HepG2 (cell line): ENCODE results near the gene NEURL2. TPM values are rescaled to one million over a fixed set of nuclear protein-coding genes. Genes with fewer than 3 reads are reported as not detected.

ENCODE experiments used
- ARID5B ChIP-seq: IDR thresholded peaks from 2 replicates; pipeline ENCODE4 v1.4.0; 2020; ENCODE audit warnings: mild to moderate bottlenecking, missing genetic modification reagents
- CSRNP2 ChIP-seq: sonication (generic); formaldehyde crosslinking; conservative IDR thresholded peaks from 2 replicates; pipeline ENCODE4 v1.8.0; 2022; ENCODE audit warnings: low read depth, missing genetic modification reagents
- E2F2 ChIP-seq: sonication (generic); formaldehyde crosslinking; IDR thresholded peaks from 2 replicates; pipeline ENCODE4 v1.4.0; 2020; ENCODE audit warnings: missing genetic modification reagents, borderline replicate concordance
- FOSL2 ChIP-seq: sonication (generic); formaldehyde crosslinking; IDR thresholded peaks from 2 replicates; pipeline ENCODE4 v1.4.0; 2020; ENCODE audit warnings: missing genetic modification reagents
- GZF1 ChIP-seq: sonication (generic); formaldehyde crosslinking; IDR thresholded peaks from 2 replicates; pipeline ENCODE4 v1.5.1; 2020; ENCODE audit warnings: mild to moderate bottlenecking, missing genetic modification reagents
- HDAC2 ChIP-seq: sonication (generic); formaldehyde crosslinking; IDR thresholded peaks from 2 replicates; pipeline ENCODE4 v1.4.0; 2020; ENCODE audit warnings: missing genetic modification reagents
- LCORL ChIP-seq, 2 experiments: fragments of 450-650 bp in 1 of 2; sonication (generic) in 1 of 2; formaldehyde crosslinking in 1 of 2; IDR thresholded peaks; 2 replicates each; pipeline versions ENCODE4 v1.5.0 to v1.6.1; 2017 to 2020; ENCODE audit warnings: antibody characterized with exemption in 1 of 2, missing genetic modification reagents in 1 of 2
- MYC ChIP-seq: sonication (generic); formaldehyde crosslinking; IDR thresholded peaks from 2 replicates; pipeline ENCODE4 v1.9.0; 2021; ENCODE audit warnings: missing genetic modification reagents, borderline replicate concordance
- MYPOP ChIP-seq: sonication (generic); formaldehyde crosslinking; IDR thresholded peaks from 2 replicates; pipeline ENCODE4 v1.8.1; 2023; ENCODE audit warnings: mild to moderate bottlenecking, moderate library complexity, missing genetic modification reagents
- NR2F1 ChIP-seq, 2 experiments: fragments of 450-650 bp in 1 of 2; formaldehyde crosslinking in 1 of 2; IDR thresholded peaks; 2 replicates each; pipeline versions ENCODE4 v1.5.0 to v1.6.1; 2016 to 2020; ENCODE audit warnings: mild to moderate bottlenecking in 1 of 2, missing compliant biosample characterization in 1 of 2, missing genetic modification reagents in 1 of 2, moderate library complexity in 1 of 2
- RORA ChIP-seq: sonication (generic); formaldehyde crosslinking; IDR thresholded peaks from 2 replicates; pipeline ENCODE4 v1.5.0; 2020; ENCODE audit warnings: mild to moderate bottlenecking, missing genetic modification reagents, moderate library complexity
- ZBTB8A ChIP-seq: sonication (generic); formaldehyde crosslinking; IDR thresholded peaks from 2 replicates; pipeline ENCODE4 v1.4.0; 2020; ENCODE audit warnings: mild to moderate bottlenecking, low read depth, missing genetic modification reagents, borderline replicate concordance
- ZNF101 ChIP-seq: sonication (generic); formaldehyde crosslinking; IDR thresholded peaks from 2 replicates; pipeline ENCODE4 v1.4.0; 2020; ENCODE audit warnings: mild to moderate bottlenecking, low read depth, missing genetic modification reagents, borderline replicate concordance
- ZNF232 ChIP-seq: sonication (generic); formaldehyde crosslinking; IDR thresholded peaks from 2 replicates; pipeline ENCODE4 v1.4.0; 2020; ENCODE audit warnings: missing genetic modification reagents, borderline replicate concordance
- ZNF383 ChIP-seq: sonication (generic); formaldehyde crosslinking; IDR thresholded peaks from 2 replicates; pipeline ENCODE4 v1.4.0; 2020; ENCODE audit warnings: missing genetic modification reagents, mild to moderate bottlenecking, borderline replicate concordance
- ZNF451 ChIP-seq: sonication (generic); formaldehyde crosslinking; IDR thresholded peaks from 2 replicates; pipeline ENCODE4 v1.5.0; 2020; ENCODE audit warnings: mild to moderate bottlenecking, missing genetic modification reagents
- ZNF720 ChIP-seq: sonication (generic); formaldehyde crosslinking; IDR thresholded peaks from 2 replicates; pipeline ENCODE4 v1.4.0; 2020; ENCODE audit warnings: missing genetic modification reagents
- polyA plus RNA-seq, 8 experiments: library from polyadenylated mRNA; depleted of rRNA in 3 of 8; stranded (reverse) in 7 of 8; unstranded in 1 of 8; fragments of >200 nt; fragmentation: Illumina TruSeq in 4 of 8; extraction: Trizol in 4 of 8; gene quantifications; 2 replicates each; pipeline versions ENCODE4 v1.2.1 to v1.2.3, GENCODE V29; 2011 to 2016; ENCODE audit warnings: low read depth in 4 of 8, missing spikeins in 1 of 8, mixed read lengths in 1 of 8; ENCODE audit not compliant: insufficient read depth in 1 of 8
- total RNA-seq, 5 experiments: library from RNA; depleted of rRNA; stranded (reverse); fragments of >200 nt; fragmentation: Illumina TruSeq; extraction: Trizol; gene quantifications; 2 replicates each; pipeline ENCODE4 v1.2.3, GENCODE V29; 2016; ENCODE audit warnings: low read depth in 1 of 5

NEURL2 gene
- total and polyA plus RNA-seq, 2 of the 13 experiments (the other 11 are each of a cell fraction or from before 2014, with no cell fraction given): 7.2 to 9.7 TPM

GRCh38 chr20:45890985-45891983 lies at the start of gene NEURL2, which contains the start of gene CTSA (continued):
- TF ChIP-seq ZBTB8A (peak; percentile 90; the same call in 1 of the 2 replicates), ZNF383 (CRISPR knock-in tag) (peak; percentile 98), E2F2 (CRISPR knock-in tag) (peak; percentile 98; the same call in 1 of the 2 replicates), ARID5B (CRISPR knock-in tag) (peak; percentile 97), MYC (peak; percentile 99), CSRNP2 (CRISPR knock-in tag) (peak; percentile 94; the same call in 1 of the 2 replicates), ZNF451 (peak; percentile 100), NR2F1 (CRISPR knock-in tag; IDR thresholded peaks at IDR 0.05) (peak; percentile 98), MYPOP (CRISPR knock-in tag) (peak; percentile 98), LCORL (IDR thresholded peaks at IDR 0.05) (peak; percentile 36; the same call in 1 of the 2 replicates), LCORL (CRISPR knock-in tag; IDR thresholded peaks at IDR 0.05) (peak; percentile 98), RORA (CRISPR knock-in tag) (peak; percentile 77; the same call in 1 of the 2 replicates), FOSL2 (CRISPR knock-in tag) (peak; percentile 85), GZF1 (CRISPR knock-in tag) (peak; percentile 96), HDAC2 (CRISPR knock-in tag) (peak; percentile 100), ZNF232 (CRISPR knock-in tag) (peak; percentile 98), ZNF101 (CRISPR knock-in tag) (peak; percentile 75; the same call in 1 of the 2 replicates), ZNF720 (CRISPR knock-in tag) (no peak)
